ENCODE results near the gene PSME2. TPM values are rescaled to one million over a fixed set of nuclear protein-coding genes. Genes with fewer than 3 reads are reported as not detected.

Gene PSME2
- total RNA-seq, 4 donors from 2014 or later, result 59.5 to 69.8 (median 68.5) TPM

DNA sequence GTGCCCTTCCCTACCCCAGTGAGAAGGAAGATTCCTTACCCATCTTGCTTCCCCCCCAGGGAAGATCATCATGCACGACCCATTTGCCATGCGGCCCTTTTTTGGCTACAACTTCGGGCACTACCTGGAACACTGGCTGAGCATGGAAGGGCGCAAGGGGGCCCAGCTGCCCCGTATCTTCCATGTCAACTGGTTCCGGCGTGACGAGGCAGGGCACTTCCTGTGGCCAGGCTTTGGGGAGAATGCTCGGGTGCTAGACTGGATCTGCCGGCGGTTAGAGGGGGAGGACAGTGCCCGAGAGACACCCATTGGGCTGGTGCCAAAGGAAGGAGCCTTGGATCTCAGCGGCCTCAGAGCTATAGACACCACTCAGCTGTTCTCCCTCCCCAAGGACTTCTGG is 43.0 kb downstream of the PSME2 start:
- peaks cover 0 to 9% (median 0%) of the 10 kb centered on the region in 4 donors for H3K36me3 ChIP-seq
- H3K27me3 ChIP-seq, result no peaks in the 10 kb centered on the region
- H3K9me3 ChIP-seq, result no peaks in the 10 kb centered on the region
- DNase-seq, result no peak
- WGBS, 2 donors (ENCODE audit: low coverage in 1 of 2), result 95% methylated on average over 12 of the region's 13 CpGs; no CpG with 5 or more reads in 1 of the 2 donors
- no peak for TF ChIP-seq POLR2A (IDR thresholded peaks at IDR 0.05)
- TF ChIP-seq POLR2AphosphoS5 (IDR thresholded peaks at IDR 0.05), result no peak
- no peak for TF ChIP-seq CTCF (IDR thresholded peaks at IDR 0.05)
- TF ChIP-seq EP300 (IDR thresholded peaks at IDR 0.05; ENCODE audit: low read depth), result no peak
- no peak overlapping the region for H3K27ac ChIP-seq
- H3K4me1 ChIP-seq, result peaks cover 0 to 2% (median 0%) of the 10 kb centered on the region in 4 donors
- in situ Hi-C loops (cut with MboI; ENCODE audit: low pct_ligation_motif_present in 1 of 4, low pct_unique_long_range_greater_than_20kb in 1 of 4, low sequenced_read_pairs in 3 of 4), result no loop called here
- intact Hi-C loops (cut with DNase I; ENCODE audit: low total_unique reads), result loop anchor here (10.0 kb wide), 1 partner anchor 51 kb away; no protein-coding TSS in a partner anchor
- no peak overlapping the region for H3K4me3 ChIP-seq

DNA sequence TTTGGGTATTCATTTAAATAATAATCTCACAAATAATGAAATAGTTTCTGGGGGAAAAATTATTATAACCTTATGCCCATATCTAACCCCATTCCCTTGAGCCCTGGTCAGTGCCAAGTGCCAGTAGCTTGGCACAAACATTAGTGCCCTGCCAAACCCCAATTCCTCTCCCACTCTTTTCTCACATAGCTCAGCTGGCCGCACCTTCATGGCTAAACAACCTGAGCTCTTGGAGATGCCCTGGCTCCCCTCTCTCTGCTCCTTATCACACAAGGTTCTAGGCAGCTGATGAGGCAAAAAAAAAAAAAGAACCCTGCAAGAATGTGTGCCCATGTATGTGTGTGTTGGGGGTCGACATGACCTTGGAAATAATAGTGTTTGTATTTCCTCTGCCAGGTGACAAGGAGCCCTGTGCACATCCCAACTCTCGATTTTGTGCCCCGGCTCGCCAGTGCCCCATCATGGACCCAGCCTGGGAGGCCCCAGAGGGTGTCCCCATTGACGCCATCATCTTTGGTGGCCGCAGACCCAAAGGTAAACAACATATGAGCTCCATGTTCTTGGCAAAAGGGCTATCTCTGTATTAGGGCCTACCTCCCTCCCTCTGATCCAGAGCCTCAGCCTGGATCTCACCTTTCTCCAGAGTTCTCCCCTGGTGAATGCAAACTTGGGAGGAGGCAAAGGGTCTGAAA is 43.9 kb downstream of the PSME2 start:
- DNase-seq, result no peak
- WGBS, 2 donors (ENCODE audit: low coverage in 1 of 2), result 64 to 95% methylated on average over 2 to 7 of the region's 7 CpGs
- TF ChIP-seq EP300 (IDR thresholded peaks at IDR 0.05; ENCODE audit: low read depth) (no peak), POLR2A (IDR thresholded peaks at IDR 0.05) (no peak), CTCF (IDR thresholded peaks at IDR 0.05) (no peak), POLR2AphosphoS5 (IDR thresholded peaks at IDR 0.05) (no peak)
- intact Hi-C loops (cut with DNase I; ENCODE audit: low total_unique reads), result loop anchor here (10.0 kb wide), 1 partner anchor 52 kb away; no protein-coding TSS in a partner anchor
- no peaks in the 10 kb centered on the region for H3K4me1 ChIP-seq
- no peak overlapping the region for H3K4me3 ChIP-seq
- peaks cover 0 to 9% (median 0%) of the 10 kb centered on the region in 4 donors for H3K36me3 ChIP-seq
- H3K9me3 ChIP-seq, result no peaks in the 10 kb centered on the region
- no peaks in the 10 kb centered on the region for H3K27me3 ChIP-seq
- in situ Hi-C loops (cut with MboI; ENCODE audit: low pct_ligation_motif_present in 1 of 4, low pct_unique_long_range_greater_than_20kb in 1 of 4, low sequenced_read_pairs in 3 of 4), result no loop called here
- H3K27ac ChIP-seq, result no peak overlapping the region

GRCh38 chr14:24100982-24101494 is 45.4 kb downstream of the PSME2 start:
- intact Hi-C loops (cut with DNase I; ENCODE audit: low total_unique reads) (loop anchor here (10.0 kb wide), 1 partner anchor 54 kb away; no protein-coding TSS in a partner anchor), in situ Hi-C loops (cut with MboI; ENCODE audit: low pct_ligation_motif_present in 1 of 4, low pct_unique_long_range_greater_than_20kb in 1 of 4, low sequenced_read_pairs in 3 of 4) (no loop called here)
- H3K9me3 ChIP-seq, result no peaks in the 10 kb centered on the region
- H3K27ac ChIP-seq, result no peak overlapping the region
- H3K27me3 ChIP-seq, result no peaks in the 10 kb centered on the region
- peaks cover 0 to 9% (median 0%) of the 10 kb centered on the region in 4 donors for H3K36me3 ChIP-seq
- WGBS, 2 donors (ENCODE audit: low coverage in 1 of 2), result 93% methylated on average over 3 of the region's 3 CpGs; no CpG with 5 or more reads in 1 of the 2 donors
- H3K4me1 ChIP-seq, result no peaks in the 10 kb centered on the region
- TF ChIP-seq EP300 (IDR thresholded peaks at IDR 0.05; ENCODE audit: low read depth) (no peak), POLR2A (IDR thresholded peaks at IDR 0.05) (no peak), POLR2AphosphoS5 (IDR thresholded peaks at IDR 0.05) (no peak), CTCF (IDR thresholded peaks at IDR 0.05) (no peak)
- H3K4me3 ChIP-seq, result no peak overlapping the region
- no peak for DNase-seq

DNA sequence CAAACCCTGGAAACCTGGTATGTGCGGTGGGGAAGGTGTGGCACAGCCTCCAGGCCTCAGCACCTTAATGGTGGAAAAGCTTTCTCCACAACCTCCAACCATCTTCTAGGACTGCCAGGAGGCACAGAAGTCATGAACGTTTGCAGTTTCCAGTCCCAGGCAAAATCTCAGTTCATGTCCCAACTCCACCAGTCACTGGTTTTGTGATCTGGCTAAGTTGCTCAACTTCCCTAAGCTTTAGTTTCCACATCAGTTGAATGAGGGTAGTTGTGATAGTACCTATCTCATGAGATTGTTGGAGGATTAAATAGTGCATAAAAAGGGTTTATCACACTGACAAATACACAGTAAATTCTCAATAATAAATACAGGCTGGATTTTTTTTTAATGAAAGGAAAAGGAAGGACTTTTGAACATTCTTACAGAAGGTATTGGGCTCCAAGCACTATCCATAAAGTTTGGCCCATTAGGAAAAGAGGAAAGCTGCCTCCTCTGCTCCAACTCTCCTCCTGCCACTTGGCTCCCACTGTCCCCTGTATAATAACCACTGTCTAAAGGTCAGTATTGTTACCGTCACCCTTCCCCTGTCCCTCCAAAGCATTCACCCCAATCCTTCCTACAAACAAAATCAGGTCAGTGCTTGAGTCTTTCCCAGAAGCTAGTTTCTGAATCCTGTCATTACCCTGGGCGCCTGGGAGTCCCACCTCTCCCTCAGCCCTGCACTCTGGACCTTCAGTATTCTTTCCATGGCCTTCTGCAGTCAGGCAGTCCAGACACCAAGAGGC is 46.0 kb downstream of the PSME2 start:
- 83 to 90% methylated on average over 1 to 4 of the region's 4 CpGs for WGBS, 2 donors (ENCODE audit: low coverage in 1 of 2)
- Histone ChIP-seq H3K4me1 (peaks cover 0 to 6% (median under 1%) of the 10 kb centered on the region in 4 donors), H3K36me3 (peaks cover 0 to 9% (median 0%) of the 10 kb centered on the region in 4 donors), H3K9me3 (no peaks in the 10 kb centered on the region), H3K27ac (no peak overlapping the region), H3K4me3 (no peak overlapping the region), H3K27me3 (no peaks in the 10 kb centered on the region)
- intact Hi-C loops (cut with DNase I; ENCODE audit: low total_unique reads), result loop anchor here (10.0 kb wide), 1 partner anchor 54 kb away; no protein-coding TSS in a partner anchor
- DNase-seq, result no peak
- in situ Hi-C loops (cut with MboI; ENCODE audit: low pct_ligation_motif_present in 1 of 4, low pct_unique_long_range_greater_than_20kb in 1 of 4, low sequenced_read_pairs in 3 of 4), result no loop called here
- TF ChIP-seq EP300 (IDR thresholded peaks at IDR 0.05; ENCODE audit: low read depth) (no peak), POLR2A (IDR thresholded peaks at IDR 0.05) (no peak), CTCF (IDR thresholded peaks at IDR 0.05) (no peak), POLR2AphosphoS5 (IDR thresholded peaks at IDR 0.05) (no peak)

All from transverse colon (tissue), 4 donors.